Hematopoietic multipotent progenitor cell treated with erythropoietin and hydrocortisone succinate and interleukin-3 and kit ligand, for 6 days (in vitro differentiated cells): Measurements from ENCODE around the gene UVRAG.
"Not testable (repeated sequence)": the region's sequence is repeated elsewhere in the genome, so short reads cannot be mapped to it uniquely, and the experiment has no call there.

ENCODE experiments used
- DNase-seq: peaks from one replicate; pipeline ENCODE4 v3.0.0-alpha.2; 2015

Gene UVRAG

DNA sequence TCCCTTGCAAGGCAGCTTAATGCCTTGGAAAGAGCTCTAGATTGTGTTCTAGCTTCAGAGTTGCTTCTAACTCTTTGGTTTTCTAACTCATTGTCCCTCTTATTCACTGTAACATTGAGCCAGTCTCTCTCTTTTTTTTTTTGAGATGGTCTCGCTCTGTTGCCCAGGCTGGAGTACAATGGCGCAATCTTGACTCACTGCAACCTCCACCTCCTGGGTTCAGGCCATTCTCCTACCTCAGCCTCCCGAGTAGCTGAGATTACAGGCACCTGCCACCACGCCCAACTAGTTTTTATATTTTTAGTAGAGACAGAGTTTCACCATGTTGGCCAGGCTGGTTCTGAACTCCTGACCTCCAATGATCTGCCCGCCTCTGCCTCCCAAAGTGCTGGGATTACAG is 266.1 kb downstream of the UVRAG start:
- not testable (repeated sequence) for DNase-seq

DNA sequence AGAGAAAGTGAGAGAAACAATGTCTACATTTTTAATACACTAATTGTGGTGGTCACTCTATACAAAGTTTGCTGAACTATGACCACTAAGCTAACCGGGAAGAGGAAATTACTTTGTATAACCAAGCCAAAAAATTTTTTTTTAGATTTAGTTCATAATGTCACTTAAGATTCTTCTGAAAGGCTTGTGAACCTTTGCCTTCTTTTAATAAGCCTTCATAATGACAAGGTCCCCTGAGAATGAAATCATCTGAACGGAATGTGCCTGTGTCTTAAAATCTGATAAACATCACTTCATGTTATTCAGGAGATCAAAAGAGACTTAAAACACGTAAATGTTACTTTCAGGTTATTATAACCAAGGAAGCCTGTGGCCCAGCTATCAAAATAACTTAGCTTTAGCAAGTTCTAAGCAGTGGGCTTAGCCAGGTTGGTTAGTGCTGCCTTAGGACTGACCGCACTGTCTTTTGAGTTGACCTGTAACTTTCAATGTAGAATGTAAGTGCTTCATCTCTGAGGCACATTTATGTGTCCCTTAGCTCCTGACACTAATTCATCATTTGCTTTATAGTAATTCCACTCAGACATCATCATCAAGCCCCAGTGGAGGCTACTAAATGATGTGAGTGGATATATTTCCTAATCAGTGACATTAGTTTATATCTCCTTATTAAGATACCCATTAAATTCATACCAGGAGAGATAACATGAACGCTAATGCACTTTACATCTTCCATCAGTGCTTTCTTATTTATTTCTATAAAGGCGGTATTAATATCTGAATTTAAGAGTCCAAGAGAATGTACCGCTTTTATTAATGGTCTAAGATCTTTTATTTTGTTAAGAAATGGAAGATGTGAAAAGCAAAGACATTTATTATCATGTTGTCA is 268.8 kb downstream of the UVRAG start:
- no peak for DNase-seq

- no peak for DNase-seq
Measured at GRCh38 chr11:76085270-76085669, 270.3 kb downstream of the UVRAG start.

DNA sequence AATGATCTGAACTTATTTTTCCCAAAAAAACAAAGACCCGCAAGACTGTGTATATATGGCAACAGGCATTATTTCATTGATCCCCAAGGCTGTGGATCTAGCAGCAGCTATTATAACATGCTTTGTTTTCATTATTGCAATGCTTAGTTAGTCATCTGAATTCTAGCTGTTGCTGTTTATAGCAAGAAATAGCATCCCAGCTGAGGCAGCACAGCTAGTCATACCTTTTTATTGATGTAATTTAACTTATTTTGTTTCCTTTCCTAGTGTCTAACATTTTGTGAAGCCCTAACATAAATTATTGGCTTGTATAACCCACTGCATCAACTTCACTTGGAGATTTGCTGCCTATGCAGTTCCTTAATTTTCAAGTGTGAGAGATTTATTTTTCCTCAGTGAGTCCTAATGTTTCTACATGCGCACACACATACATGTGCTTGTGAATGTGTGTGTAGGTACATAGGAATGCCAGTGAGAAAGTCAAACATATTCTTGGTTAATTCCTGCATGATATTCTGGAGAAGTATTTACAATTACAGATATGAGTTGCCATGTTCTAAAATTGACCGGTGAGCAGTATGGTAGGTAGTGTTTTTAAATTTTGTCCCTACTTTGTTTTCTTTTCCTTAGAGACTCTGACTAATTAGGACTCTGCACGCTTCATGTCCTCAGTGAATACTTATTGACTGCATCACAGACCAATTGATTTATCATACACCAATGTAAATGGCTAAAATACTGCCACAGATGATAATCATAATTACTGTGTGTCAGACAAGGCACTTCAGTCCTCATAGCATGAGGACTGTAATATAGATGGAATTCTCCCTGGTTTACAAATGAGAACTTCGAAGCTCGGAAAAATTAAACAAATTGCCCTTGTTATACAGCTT is 272.0 kb downstream of the UVRAG start:
- DNase-seq: no peak

- no peak for DNase-seq
Measured at GRCh38 chr11:76087749-76088148, 272.7 kb downstream of the UVRAG start.

- DNase-seq: no peak
Measured at GRCh38 chr11:76088511-76088910, 273.5 kb downstream of the UVRAG start.

- peak; percentile 19 for DNase-seq
Measured at GRCh38 chr11:76090174-76090573, 275.2 kb downstream of the UVRAG start.

GRCh38 chr11:76090821-76091220 is 275.8 kb downstream of the UVRAG start:
- no peak for DNase-seq

DNA sequence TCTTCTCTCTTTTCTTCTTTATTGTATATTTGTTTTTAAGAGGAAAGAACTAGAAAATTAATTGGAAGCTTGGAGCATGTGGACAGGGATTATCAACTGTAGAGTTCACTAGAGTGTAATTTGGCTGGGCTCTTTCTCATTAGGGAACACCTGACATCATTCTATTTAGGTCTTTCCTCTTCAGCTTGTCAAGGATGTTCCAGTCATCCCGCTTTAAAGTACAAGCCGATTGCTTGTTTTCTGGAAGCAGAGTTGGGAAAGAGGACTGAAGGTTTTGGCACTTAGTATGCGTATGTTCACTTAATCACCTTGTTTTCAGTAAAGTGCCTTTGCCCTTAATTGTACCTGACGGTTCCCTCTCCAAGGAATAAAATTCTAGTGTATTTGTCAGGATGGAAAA is 279.7 kb downstream of the UVRAG start:
- no peak for DNase-seq

GRCh38 chr11:76095891-76096290 is 280.9 kb downstream of the UVRAG start:
- DNase-seq: no peak

DNA sequence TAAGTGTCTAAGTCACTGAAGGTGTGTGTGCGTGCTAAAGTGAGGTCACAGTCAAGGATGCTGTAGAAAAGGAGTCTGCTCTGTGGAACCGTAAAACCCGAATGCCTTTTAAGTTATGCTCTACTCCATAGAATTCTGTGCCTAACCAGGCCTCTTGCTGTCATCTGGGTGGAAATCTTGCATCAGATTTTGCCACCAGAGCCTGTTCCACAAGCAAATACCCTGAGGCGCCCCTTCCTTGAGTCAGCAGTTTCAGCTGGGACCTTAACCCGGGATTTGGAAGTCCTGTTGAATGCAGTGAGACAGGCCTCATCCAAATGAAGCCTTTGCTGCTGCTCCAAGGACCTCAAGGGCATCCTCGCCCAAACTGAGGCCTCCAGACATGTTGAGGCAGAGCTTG is 281.5 kb downstream of the UVRAG start:
- DNase-seq: no peak

DNA sequence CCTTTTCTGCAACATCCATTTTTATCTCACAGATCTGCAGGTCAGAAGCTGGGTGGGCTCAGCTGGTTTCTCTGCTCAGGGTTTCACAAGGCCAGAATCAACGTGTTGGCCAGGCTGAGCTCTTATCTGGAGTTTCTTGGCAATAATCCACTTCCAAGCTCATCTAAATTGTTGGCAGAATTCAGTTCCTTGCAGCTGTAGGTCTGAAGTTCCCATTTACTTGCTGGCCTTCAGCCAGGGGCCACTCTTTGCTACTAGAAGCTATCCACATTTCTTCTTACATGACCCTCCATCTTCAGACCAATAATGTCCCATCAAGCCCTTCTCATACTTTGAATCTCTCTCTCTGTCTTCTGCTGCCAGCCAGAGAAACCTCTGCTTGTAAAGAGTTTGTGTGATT is 287.8 kb downstream of the UVRAG start:
- peak; percentile 60 for DNase-seq

DNA sequence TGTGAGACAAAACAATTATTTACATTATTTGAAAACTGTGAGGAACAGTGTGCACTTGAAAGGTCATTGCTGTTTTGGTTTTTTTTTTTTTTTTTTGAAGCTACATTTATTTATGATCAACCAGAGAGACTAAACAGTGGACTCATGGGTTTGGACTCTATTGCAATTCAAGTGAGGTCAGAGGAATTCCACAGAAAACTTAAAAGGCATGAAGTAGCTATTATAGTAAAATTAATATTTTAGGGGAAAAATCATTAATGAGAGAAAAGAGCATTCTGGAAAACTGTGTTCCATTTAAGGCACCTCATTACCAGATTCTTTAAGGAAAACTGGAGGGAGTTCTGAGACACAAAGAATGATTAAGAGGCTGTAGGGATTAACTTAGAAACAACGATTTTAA is 288.4 kb downstream of the UVRAG start:
- no peak for DNase-seq

DNA sequence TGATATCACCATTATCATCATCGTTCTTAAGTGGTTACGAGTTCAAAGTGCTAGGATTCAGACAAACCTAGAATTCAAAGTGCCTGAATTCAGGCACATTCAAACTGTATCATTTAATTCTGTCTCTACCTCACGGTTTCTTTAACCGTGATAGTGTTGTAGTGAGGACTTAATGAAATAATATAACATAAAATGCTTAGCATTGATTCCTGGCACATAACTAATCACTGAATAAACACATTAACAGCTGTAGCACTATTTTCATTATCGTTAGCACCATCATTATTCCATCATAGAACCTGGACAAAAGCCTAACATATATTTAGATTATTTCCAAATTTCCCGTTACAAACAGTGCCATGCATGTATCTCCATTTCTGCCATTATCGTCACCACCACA is 289.3 kb downstream of the UVRAG start:
- no peak for DNase-seq

DNA sequence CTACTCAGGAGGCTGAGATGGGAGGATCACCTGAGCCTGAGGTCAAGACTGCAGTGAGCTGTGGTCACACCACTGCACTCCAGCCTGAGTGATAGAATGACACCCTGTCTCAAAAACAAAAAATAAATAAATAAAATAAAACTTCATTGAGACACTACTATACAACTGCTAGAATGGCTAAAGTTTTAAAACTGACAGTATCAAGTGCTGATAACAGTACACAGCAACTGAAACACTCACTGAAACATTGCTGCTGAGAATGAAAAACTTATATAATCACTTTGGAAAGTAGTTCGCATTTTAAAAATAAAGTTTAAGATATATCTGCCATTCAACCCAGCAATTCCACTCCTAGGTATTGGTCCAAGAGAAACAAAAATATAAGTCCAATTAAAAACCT is 290.6 kb downstream of the UVRAG start:
- DNase-seq: no peak

GRCh38 chr11:76107971-76108370 is 293.0 kb downstream of the UVRAG start:
- DNase-seq: no peak

DNA sequence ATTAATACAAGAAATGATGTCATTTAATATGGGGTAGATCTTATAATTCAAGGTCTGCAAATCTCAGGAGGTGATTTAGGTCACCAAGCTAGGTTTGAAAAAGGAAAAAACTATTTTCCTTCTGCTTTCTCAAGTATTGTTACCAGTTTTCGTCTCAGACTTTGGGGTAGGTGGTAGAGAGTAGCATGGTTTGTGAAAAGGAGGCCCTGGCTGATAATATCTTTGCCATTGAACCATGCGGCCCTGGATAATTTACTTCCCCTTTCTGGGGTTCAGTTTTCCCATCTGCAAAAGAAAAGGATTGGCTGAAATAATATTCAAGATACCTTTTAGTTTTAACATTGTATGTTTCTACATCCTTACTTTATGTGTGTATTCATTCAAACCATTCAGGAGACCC is 299.2 kb downstream of the UVRAG start:
- DNase-seq: peak; percentile 44

DNA sequence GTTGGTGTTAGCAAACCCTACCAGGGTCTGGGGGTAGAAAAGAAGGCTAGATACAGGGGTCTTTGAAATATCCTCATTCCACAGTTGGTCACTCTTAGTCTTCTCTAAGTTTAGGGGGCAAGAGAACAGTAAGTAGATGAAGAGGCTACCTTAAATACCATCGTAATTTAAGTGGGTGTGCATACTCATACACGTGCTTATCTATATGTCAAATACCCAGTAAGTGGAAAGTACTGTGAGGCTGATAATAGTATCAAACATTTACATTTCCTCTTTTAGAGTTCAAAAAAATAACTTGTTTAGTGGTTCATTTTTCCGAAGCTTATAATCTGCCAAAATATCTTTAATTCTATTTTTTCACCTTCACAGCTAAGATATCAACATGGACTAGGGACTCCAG is 300.5 kb downstream of the UVRAG start:
- peak; percentile 64 for DNase-seq

DNA sequence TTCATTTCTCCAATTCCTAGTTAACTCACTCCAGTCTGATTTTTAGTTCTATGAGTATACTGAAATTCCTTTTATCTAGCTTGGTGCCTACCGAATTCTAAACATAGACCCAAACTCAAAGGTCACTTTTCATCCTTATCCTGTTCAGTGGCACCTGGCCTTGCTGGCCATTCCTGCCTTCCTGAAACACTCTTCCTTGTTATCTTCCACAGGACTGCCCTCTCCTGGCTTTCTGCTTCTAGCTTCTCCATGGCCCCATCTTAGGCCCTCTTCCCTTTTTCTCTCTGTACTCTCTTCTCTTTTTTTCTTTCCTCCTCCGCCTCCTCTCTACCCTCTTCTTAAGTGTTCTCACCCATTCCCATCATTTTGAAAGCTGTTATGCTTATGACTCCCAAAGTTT is 304.0 kb downstream of the UVRAG start:
- no peak for DNase-seq

DNA sequence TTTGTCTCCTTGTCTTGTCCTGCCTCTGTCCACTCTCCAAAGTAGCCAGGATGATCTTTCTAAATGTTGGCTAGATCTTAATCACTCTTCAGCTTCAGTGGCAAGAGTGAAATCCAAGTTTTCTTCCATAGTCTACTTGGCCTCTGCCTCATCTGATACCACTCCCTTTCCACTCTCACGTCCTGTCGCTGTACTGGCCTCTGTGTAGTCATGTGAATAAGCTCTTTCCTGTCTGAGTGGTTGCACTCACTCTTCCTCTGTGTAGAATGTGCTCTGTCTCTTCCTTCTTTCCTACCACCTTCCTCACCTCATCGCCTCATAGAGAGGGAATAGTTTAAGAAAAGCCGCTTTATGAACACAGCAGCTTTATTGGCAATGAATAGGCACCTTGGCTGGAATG is 304.8 kb downstream of the UVRAG start:
- DNase-seq: no peak

DNA sequence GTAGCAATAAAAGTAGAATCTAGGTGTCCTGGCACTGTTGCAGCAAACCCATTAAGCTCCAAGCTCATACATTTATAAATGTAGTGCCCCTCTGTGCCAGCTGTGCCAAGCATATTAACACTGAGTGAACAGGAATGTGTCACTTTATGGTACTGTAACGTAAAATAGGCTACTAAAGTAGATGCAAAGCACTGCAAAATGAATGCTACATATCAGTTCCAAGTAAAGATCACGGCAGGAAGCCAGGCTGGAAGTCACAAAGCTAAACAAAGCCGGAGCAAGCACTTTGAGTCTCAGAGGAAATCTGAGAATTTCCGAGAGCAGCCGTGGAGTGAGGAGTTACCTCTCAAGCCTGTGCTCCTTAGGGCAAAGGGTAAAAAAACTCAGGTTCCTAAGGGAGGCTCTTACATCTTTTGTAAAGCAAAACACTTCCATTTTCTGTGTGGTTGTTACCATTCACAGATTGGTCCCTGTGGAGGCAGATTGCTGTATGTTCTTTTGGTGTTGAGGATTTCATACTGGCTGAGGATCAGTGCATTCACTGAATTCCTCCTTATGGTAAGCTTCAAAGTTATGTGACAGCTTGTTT is 305.6 kb downstream of the UVRAG start:
- no peak for DNase-seq

DNA sequence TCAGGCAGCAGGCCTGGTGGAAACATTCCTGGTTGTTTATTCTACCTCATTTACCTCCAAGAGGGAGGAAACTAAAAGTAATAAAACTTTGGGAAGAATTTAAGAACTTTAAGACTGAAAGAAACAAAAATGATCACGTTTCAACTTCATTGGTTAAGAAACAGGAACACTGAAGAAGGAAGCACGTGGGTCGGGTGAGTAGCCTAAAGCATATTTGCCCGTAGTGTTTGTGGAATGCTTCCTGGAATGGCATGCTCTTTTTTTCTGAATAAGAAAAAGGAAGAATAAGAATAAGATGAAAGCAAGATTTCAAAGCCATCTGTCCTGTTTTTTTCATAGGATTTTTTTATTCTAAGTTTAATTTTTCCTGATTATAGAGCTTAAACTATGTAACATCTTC is 308.2 kb downstream of the UVRAG start:
- no peak for DNase-seq

- DNase-seq: no peak
Measured at GRCh38 chr11:76124905-76125770, 310.1 kb downstream of the UVRAG start.
